Measurements from ENCODE around the gene PHC3.

Gene PHC3

GRCh38 chr3:170180079-170180907, 1.2 kb downstream of the PHC3 start:
- no peak for DNase-seq

GRCh38 chr3:170179432-170179831, 2.1 kb downstream of the PHC3 start:
- DNase-seq: no peak

- DNase-seq: peak; percentile 20
Measured at GRCh38 chr3:170178651-170179050, 2.9 kb downstream of the PHC3 start.

GRCh38 chr3:170171563-170171962, 10.0 kb downstream of the PHC3 start:
- DNase-seq: no peak

- DNase-seq: no peak
Measured at GRCh38 chr3:170164717-170165116, 16.8 kb downstream of the PHC3 start.

GRCh38 chr3:170163956-170164645, 17.4 kb downstream of the PHC3 start:
- no peak for DNase-seq

- no peak for DNase-seq
Measured at GRCh38 chr3:170162630-170163029, 18.9 kb downstream of the PHC3 start.

- no peak for DNase-seq
Measured at GRCh38 chr3:170162052-170162451, 19.5 kb downstream of the PHC3 start.

- no peak for DNase-seq
Measured at GRCh38 chr3:170159933-170160332, 21.6 kb downstream of the PHC3 start.

- DNase-seq: no peak
Measured at GRCh38 chr3:170159459-170159858, 22.1 kb downstream of the PHC3 start.

- DNase-seq: no peak
Measured at GRCh38 chr3:170155604-170156003, 25.9 kb downstream of the PHC3 start.

GRCh38 chr3:170154569-170155143, 26.9 kb downstream of the PHC3 start:
- no peak for DNase-seq

- DNase-seq: no peak
Measured at GRCh38 chr3:170154084-170154483, 27.4 kb downstream of the PHC3 start.

- DNase-seq: no peak
Measured at GRCh38 chr3:170151536-170151935, 30.0 kb downstream of the PHC3 start.

- no peak for DNase-seq
Measured at GRCh38 chr3:170149016-170149415, 32.5 kb downstream of the PHC3 start.

- DNase-seq: no peak
Measured at GRCh38 chr3:170145278-170145677, 36.3 kb downstream of the PHC3 start.

- DNase-seq: no peak
Measured at GRCh38 chr3:170144437-170144843, 37.1 kb downstream of the PHC3 start.

GRCh38 chr3:170142373-170142772, 39.2 kb downstream of the PHC3 start:
- DNase-seq: no peak

GRCh38 chr3:170137986-170138385, 43.5 kb downstream of the PHC3 start:
- DNase-seq: no peak

- DNase-seq: no peak
Measured at GRCh38 chr3:170132335-170132734, 49.2 kb downstream of the PHC3 start.

GRCh38 chr3:170130532-170130931, 51.0 kb downstream of the PHC3 start:
- no peak for DNase-seq

- DNase-seq: no peak
Measured at GRCh38 chr3:170128977-170129431, 52.5 kb downstream of the PHC3 start.

- DNase-seq: no peak
Measured at GRCh38 chr3:170128259-170128976, 53.1 kb downstream of the PHC3 start.

Data from stimulated activated CD4-positive, alpha-beta T cell treated with anti-CD3 and anti-CD28 coated beads, Interleukin-12 subunit alpha, Interleukin-12 subunit beta, amount 100 ng/mL, for 4 hours (primary cell).